ENCODE results near the gene AKAP8L. TPM values are rescaled to one million over a fixed set of nuclear protein-coding genes. Genes with fewer than 3 reads are reported as not detected.

The AKAP8L gene
- total RNA-seq, 1 donor from 2014 or later = 163 TPM

- DNase-seq (ENCODE audit: low read depth, low spot score) = peak; percentile 87
- H3K9me3 Mint-ChIP-seq = no peaks in the 10 kb centered on the region
- peaks cover 23% of the 10 kb centered on the region for H3K4me1 Mint-ChIP-seq
- TF ChIP-seq CTCF (conservative IDR thresholded peaks at IDR 0.05) = no peak
- peak overlapping the region; percentile 82 for H3K27ac Mint-ChIP-seq (ENCODE audit: unreplicated experiment)
- H3K36me3 Mint-ChIP-seq (ENCODE audit: low read depth) = peaks cover 3% of the 10 kb centered on the region
- no peaks in the 10 kb centered on the region for H3K27me3 Mint-ChIP-seq (ENCODE audit: low read depth)
- peak overlapping the region; percentile 97 for H3K4me3 Mint-ChIP-seq
These were observed 14.1 kb upstream of the AKAP8L start for GRCh38 chr19:15432629-15433518.

GRCh38 chr19:15432018-15432494, 13.3 kb upstream of the AKAP8L start:
- Mint-ChIP-seq H3K4me3 (peak overlapping the region; percentile 97), H3K36me3 (ENCODE audit: low read depth) (peaks cover 6% of the 10 kb centered on the region), H3K27ac (ENCODE audit: unreplicated experiment) (peak overlapping the region; percentile 99), H3K4me1 (peaks cover 23% of the 10 kb centered on the region), H3K27me3 (ENCODE audit: low read depth) (no peaks in the 10 kb centered on the region), H3K9me3 (no peaks in the 10 kb centered on the region)
- no peak for DNase-seq (ENCODE audit: low read depth, low spot score)
- TF ChIP-seq CTCF (conservative IDR thresholded peaks at IDR 0.05) = no peak

GRCh38 chr19:15431396-15432017, 12.7 kb upstream of the AKAP8L start:
- H3K4me1 Mint-ChIP-seq = peaks cover 23% of the 10 kb centered on the region
- H3K36me3 Mint-ChIP-seq (ENCODE audit: low read depth) = peaks cover 8% of the 10 kb centered on the region
- peak overlapping the region; percentile 99 for H3K27ac Mint-ChIP-seq (ENCODE audit: unreplicated experiment)
- no peaks in the 10 kb centered on the region for H3K27me3 Mint-ChIP-seq (ENCODE audit: low read depth)
- H3K9me3 Mint-ChIP-seq = no peaks in the 10 kb centered on the region
- no peak for TF ChIP-seq CTCF (conservative IDR thresholded peaks at IDR 0.05)
- DNase-seq (ENCODE audit: low read depth, low spot score) = no peak
- H3K4me3 Mint-ChIP-seq = peak overlapping the region; percentile 97

GRCh38 chr19:15430526-15431120, 11.8 kb upstream of the AKAP8L start:
- Mint-ChIP-seq H3K4me3 (peak overlapping the region; percentile 97), H3K27me3 (ENCODE audit: low read depth) (no peaks in the 10 kb centered on the region), H3K9me3 (no peaks in the 10 kb centered on the region), H3K27ac (ENCODE audit: unreplicated experiment) (peak overlapping the region; percentile 84), H3K36me3 (ENCODE audit: low read depth) (peaks cover 15% of the 10 kb centered on the region), H3K4me1 (peaks cover 23% of the 10 kb centered on the region)
- DNase-seq (ENCODE audit: low read depth, low spot score) = no peak
- no peak for TF ChIP-seq CTCF (conservative IDR thresholded peaks at IDR 0.05)

GRCh38 chr19:15429825-15430467, 11.2 kb upstream of the AKAP8L start:
- no peaks in the 10 kb centered on the region for H3K9me3 Mint-ChIP-seq
- H3K4me3 Mint-ChIP-seq = peak overlapping the region; percentile 87
- H3K27ac Mint-ChIP-seq (ENCODE audit: unreplicated experiment) = no peak overlapping the region
- H3K36me3 Mint-ChIP-seq (ENCODE audit: low read depth) = peaks cover 15% of the 10 kb centered on the region
- no peak for TF ChIP-seq CTCF (conservative IDR thresholded peaks at IDR 0.05)
- no peak for DNase-seq (ENCODE audit: low read depth, low spot score)
- H3K4me1 Mint-ChIP-seq = peaks cover 23% of the 10 kb centered on the region
- no peaks in the 10 kb centered on the region for H3K27me3 Mint-ChIP-seq (ENCODE audit: low read depth)
